ENCODE results near the gene APEH. TPM values are rescaled to one million over a fixed set of nuclear protein-coding genes. Genes with fewer than 3 reads are reported as not detected.

APEH gene
- total and polyA plus RNA-seq, 2 of the 13 experiments (the other 11 are each of a cell fraction or from before 2014, with no cell fraction given) = 116 to 130 TPM

DNA sequence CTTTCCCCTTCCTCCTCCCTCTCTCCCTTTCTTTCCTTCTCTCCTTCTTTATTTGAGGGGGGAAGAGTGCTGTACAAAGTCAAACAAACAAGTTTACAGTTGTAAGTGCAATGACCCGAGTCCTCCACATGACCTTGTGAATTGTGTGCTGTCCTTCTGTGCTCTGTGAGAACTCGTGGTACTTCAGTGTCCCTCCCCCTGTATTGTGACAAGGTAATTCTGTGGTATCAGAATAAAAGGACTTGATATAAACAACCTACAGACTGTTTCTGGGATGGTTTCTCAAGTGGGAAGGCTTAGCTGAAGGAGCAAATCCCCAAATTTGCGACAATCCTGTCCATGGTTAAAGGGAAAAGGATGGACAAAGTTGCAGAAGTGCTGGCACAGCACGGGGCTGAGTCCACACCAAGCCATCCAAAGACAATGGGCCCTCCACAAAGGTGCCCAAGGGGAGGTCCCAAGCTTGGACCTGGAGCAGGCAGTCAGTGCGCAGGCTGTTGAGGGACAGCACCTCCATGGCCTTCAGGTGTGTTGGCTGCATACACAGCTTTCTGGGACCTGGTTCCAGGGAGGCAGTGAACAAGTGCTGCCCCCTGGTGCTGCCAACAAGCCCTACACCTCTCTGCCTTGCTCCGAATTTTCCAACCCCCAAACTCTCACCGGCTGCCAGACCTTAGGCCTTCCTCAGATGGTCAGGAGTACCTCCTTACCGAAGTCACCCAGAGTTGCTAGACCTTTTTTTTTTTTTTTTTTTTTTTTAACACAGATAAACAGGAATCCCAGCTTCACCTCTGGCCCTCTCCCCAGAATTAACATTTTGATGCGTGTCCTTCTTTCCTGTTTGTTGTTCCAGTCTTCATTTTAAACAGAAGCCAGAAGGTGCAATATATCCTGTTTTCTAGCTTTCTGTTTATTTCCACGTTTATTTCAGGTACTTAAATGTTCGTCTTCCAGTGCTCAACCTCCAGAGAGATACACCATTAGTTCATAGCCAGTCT lies 2.6 kb upstream of the APEH start (continued):
- no peak for TF ChIP-seq DZIP1 (CRISPR knock-in tag; IDR thresholded peaks at IDR 0.05)
- peak; percentile 90 for TF ChIP-seq SP5 (CRISPR knock-in tag; IDR thresholded peaks at IDR 0.05; ENCODE audit: borderline replicate concordance, low read depth)
- 0 out of 2 replicates have a peak, but pooled peaks have one; percentile 24 for TF ChIP-seq HIVEP1 (CRISPR knock-in tag; IDR thresholded peaks at IDR 0.05)
- TF ChIP-seq ZNF788 (CRISPR knock-in tag; IDR thresholded peaks at IDR 0.05; ENCODE audit: borderline replicate concordance) = peak; percentile 69; the same call in 1 of the 2 replicates
- TF ChIP-seq, protein P1, sequence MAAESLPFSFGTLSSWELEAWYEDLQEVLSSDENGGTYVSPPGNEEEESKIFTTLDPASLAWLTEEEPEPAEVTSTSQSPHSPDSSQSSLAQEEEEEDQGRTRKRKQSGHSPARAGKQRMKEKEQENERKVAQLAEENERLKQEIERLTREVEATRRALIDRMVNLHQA (CRISPR knock-in tag; IDR thresholded peaks at IDR 0.05) = 0 out of 2 replicates have a peak, but pooled peaks have one; percentile 51
- no peak for TF ChIP-seq NPAS2 (CRISPR knock-in tag; IDR thresholded peaks at IDR 0.05; ENCODE audit: borderline replicate concordance)
- no peak for TF ChIP-seq ZFP62 (CRISPR knock-in tag; IDR thresholded peaks at IDR 0.05)
- TF ChIP-seq, protein P2, sequence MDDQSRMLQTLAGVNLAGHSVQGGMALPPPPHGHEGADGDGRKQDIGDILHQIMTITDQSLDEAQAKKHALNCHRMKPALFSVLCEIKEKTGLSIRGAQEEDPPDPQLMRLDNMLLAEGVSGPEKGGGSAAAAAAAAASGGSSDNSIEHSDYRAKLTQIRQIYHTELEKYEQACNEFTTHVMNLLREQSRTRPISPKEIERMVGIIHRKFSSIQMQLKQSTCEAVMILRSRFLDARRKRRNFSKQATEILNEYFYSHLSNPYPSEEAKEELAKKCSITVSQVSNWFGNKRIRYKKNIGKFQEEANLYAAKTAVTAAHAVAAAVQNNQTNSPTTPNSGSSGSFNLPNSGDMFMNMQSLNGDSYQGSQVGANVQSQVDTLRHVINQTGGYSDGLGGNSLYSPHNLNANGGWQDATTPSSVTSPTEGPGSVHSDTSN (CRISPR knock-in tag; IDR thresholded peaks at IDR 0.05; ENCODE audit: borderline replicate concordance) = no peak
- TF ChIP-seq PHF8 (CRISPR knock-in tag; IDR thresholded peaks at IDR 0.05) = peak; percentile 30; the same call in 1 of the 2 replicates
- TF ChIP-seq, protein P3, sequence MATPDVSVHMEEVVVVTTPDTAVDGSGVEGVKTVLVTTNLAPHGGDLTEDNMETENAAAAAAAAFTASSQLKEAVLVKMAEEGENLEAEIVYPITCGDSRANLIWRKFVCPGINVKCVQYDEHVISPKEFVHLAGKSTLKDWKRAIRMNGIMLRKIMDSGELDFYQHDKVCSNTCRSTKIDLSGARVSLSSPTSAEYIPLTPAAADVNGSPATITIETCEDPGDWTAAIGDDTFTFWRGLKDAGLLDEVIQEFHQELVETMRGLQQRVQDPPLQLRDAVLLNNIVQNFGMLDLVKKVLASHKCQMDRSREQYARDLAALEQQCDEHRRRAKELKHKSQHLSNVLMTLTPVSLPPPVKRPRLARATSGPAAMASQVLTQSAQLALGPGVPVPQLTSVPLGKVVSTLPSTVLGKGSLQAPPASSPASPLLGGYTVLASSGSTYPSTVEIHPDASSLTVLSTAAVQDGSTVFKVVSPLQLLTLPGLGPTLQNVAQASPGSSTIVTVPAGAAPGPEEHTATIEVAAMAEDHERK (CRISPR knock-in tag; IDR thresholded peaks at IDR 0.05; ENCODE audit: low read depth) = 0 out of 2 replicates have a peak, but pooled peaks have one; percentile 30
- TF ChIP-seq ZNF891 (CRISPR knock-in tag; IDR thresholded peaks at IDR 0.05) = 0 out of 2 replicates have a peak, but pooled peaks have one; percentile 21
- peak; percentile 49; the same call in 1 of the 2 replicates for TF ChIP-seq CBX5 (CRISPR knock-in tag; IDR thresholded peaks at IDR 0.05; ENCODE audit: borderline replicate concordance)
- TF ChIP-seq, protein P4, sequence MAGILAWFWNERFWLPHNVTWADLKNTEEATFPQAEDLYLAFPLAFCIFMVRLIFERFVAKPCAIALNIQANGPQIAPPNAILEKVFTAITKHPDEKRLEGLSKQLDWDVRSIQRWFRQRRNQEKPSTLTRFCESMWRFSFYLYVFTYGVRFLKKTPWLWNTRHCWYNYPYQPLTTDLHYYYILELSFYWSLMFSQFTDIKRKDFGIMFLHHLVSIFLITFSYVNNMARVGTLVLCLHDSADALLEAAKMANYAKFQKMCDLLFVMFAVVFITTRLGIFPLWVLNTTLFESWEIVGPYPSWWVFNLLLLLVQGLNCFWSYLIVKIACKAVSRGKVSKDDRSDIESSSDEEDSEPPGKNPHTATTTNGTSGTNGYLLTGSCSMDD (CRISPR knock-in tag; IDR thresholded peaks at IDR 0.05) = no peak
- TF ChIP-seq NR3C1 (CRISPR knock-in tag; IDR thresholded peaks at IDR 0.05) = no peak
- no peak for TF ChIP-seq ZNF552 (CRISPR knock-in tag; IDR thresholded peaks at IDR 0.05; ENCODE audit: borderline replicate concordance)
- no peak for TF ChIP-seq RFX1 (IDR thresholded peaks at IDR 0.05)
- 0 out of 2 replicates have a peak, but pooled peaks have one; percentile 56 for TF ChIP-seq RBAK (CRISPR knock-in tag; IDR thresholded peaks at IDR 0.05)
- no peak for TF ChIP-seq BCL3 (CRISPR knock-in tag; IDR thresholded peaks at IDR 0.05)
- peak; percentile 46 for TF ChIP-seq ZNF781 (CRISPR knock-in tag; IDR thresholded peaks at IDR 0.05; ENCODE audit: borderline replicate concordance, not compliant biosample characterization)
